GM19463 (cell line): ENCODE results near the gene SMG1.
"Not testable (repeated sequence)": the region's sequence is repeated elsewhere in the genome, so short reads cannot be mapped to it uniquely, and the experiment has no call there.

Experiments
- ATAC-seq: cut with Tn5 transposase; IDR thresholded peaks from one replicate; pipeline ENCODE4 v1.9.1; 2021; ENCODE audit warnings: mild to moderate bottlenecking, moderate library complexity; ENCODE audit not compliant: unreplicated experiment

SMG1 gene

GRCh38 chr16:18936727-18937340 lies 10.6 kb upstream of the SMG1 start:
- ATAC-seq: no peak

DNA sequence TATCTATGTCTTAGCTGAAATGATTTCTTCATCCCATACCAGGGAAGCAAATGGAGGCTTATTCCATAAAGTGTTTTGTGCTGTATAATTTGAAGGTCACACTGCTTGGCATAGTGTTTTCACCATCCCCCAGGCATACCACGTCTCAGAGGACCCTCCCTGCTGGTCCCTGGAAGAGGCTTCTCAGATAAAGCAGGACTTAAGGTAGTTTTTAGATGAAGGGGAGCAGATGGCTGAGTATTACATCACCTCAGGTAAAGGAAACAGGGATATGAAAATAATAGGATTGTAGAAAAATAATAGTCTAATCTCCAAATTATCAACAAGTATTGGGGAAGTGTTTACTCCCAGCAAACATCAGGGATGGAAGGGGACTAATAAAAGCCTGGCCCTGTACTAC lies 7.3 kb upstream of the SMG1 start:
- ATAC-seq: no peak

DNA sequence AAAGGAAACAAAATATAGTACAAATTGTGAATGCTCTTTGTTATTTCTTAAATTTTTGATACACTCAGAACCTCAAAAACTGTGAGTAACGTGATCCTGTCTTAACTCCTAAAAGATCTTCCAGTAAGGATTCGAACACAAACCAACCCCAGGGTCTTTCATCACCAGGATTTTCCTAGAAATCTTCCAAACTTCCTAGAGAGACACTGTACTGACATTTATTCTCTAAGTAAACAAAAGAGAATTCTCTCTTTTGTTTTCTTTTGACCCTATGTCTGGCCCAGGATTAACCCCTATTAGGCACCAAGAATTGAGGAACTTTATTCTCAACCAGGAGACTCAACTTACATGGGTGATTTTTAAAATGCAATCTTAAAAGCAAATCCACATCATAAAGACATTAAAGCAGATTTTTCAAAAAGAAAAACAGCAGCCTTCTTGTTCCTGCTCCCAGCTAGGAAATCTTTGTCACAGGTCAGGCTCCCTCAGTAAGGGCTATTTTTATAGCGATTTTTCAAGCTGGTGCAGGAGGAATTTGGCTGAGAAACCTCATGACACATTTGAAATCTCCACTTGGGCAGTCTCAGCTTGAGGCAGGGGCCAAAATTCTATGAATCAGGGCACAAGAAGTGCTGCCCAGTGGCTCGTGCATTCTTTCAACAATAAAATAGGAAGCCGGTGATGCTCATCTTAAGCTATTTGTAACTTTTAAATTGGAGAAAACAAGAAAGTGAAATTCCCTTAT lies 6.2 kb upstream of the SMG1 start:
- no peak for ATAC-seq

GRCh38 chr16:18931756-18932155 lies 5.5 kb upstream of the SMG1 start:
- no peak for ATAC-seq

DNA sequence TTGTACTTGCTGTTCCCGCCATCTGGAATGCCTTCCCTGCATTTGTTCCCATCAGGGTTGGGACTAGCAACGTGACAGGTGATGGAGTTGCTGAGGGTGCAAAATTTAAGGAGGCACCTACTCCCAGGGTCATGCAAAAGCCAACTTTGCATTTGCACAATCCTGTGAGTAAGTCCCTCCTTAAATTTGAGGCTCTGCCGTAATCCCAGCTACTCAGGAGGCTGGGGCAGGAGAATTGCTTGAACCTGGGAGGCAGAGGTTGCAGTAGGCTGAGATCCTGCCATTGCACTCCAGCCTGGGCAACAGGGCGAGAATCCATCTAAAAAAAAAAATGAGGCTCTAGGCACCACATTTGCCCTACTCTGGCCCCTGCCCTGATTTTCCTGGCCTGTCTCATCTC lies 3.9 kb upstream of the SMG1 start:
- ATAC-seq: not testable (repeated sequence)

DNA sequence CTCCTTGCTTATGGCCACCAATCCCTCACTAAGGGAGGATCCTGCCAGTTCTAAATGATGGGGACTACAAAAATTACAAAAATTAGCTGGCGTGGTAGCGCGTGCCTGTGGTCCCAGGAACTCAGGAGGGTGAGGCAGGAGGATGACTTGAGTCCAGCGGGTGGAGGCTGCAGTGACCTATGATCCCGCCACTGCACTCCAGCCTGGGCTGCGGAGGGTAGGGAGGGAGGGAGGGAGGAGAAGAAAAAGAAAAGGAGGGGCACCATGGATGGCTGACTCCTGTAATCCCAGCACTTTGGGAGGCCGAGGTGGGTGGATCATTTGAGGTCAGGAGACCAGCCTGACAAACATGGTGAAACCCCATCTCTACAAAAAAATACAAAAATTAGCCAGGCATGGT lies 1.9 kb upstream of the SMG1 start:
- ATAC-seq: not testable (repeated sequence)

GRCh38 chr16:18925215-18925985 lies 808 bp downstream of the SMG1 start:
- ATAC-seq: peak; percentile 49

- ATAC-seq: not testable (repeated sequence)
Measured at GRCh38 chr16:18923935-18924334, 2.3 kb downstream of the SMG1 start.

DNA sequence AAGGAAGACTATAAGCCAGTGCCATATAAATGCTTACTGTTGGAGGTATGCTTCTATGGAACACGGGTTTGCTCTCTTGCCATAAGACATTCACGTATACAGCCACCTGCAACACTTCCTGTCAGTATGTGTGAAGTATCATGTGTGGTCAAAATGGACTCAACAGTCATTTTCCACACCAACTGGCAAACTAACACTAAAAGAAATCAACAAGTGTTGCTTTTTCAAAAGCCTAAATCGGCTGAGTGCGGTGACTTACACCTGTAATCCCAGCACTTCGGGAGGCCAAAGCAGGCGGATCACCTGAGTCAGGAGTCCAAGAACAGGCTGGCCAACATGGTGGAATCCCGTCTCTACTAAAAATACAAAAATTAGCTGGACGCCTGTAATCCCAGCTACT lies 3.1 kb downstream of the SMG1 start:
- not testable (repeated sequence) for ATAC-seq

DNA sequence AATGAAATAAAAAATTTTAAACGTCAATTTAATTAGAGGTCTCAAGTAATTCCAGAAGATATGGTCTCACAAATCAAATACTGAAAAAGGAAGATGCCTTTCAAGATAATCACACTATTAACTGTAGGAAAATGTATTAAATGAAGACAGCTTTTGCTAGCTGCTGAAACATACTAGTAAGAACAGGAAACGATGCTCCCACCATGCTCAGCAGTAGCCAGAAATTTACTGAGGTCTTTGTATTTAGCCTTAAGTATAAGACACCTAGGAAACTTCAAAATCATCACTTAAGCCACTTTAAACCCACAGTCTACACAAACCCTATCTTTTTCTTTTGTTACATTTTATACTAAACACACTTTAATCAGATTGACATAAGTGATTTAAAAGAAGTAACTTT lies 16.6 kb downstream of the SMG1 start:
- ATAC-seq: not testable (repeated sequence)

GRCh38 chr16:18908716-18909115 lies 17.5 kb downstream of the SMG1 start:
- ATAC-seq: not testable (repeated sequence)

- not testable (repeated sequence) for ATAC-seq
Measured at GRCh38 chr16:18902778-18903177, 23.4 kb downstream of the SMG1 start.

GRCh38 chr16:18902044-18902443 lies 24.2 kb downstream of the SMG1 start:
- ATAC-seq: not testable (repeated sequence)

GRCh38 chr16:18901194-18901593 lies 25.0 kb downstream of the SMG1 start:
- ATAC-seq: not testable (repeated sequence)

DNA sequence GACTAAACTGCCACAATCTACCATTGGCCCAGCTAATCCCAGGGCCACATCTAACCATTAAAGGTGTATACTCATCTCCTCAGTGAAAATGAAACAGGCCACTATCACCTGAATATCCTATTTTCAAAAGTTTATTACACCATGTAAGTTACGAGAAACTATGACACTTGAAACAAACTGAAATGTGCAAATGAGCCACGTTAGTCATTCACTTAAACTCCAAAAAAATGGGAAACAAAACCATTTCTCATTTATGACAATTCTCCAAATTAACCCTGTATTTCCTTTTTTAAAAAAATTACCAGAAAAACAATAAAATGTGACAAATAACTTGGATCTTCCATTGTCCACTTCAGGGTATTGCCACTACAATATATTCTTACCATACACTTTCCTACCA lies 41.8 kb downstream of the SMG1 start:
- not testable (repeated sequence) for ATAC-seq

DNA sequence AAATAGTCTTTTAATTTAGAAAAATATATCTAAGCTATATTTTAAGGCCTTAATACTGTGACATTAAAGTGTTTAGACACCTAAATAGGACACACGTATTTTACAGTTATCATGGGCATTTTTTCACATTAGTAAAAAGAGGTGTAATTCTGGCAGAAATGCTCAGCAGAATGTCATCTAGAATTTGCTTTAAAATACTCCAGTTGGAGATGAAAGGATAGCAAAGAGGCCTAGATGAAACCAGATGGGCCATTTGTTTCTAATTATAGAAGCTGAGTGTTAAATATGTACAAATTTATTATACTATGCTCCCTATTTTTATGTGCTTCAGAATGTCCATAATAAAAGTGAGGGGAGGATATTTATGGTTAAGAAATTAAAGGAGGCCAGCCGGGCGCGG lies 48.5 kb downstream of the SMG1 start:
- ATAC-seq: not testable (repeated sequence)

- ATAC-seq: not testable (repeated sequence)
Measured at GRCh38 chr16:18877259-18877658, 48.9 kb downstream of the SMG1 start.

DNA sequence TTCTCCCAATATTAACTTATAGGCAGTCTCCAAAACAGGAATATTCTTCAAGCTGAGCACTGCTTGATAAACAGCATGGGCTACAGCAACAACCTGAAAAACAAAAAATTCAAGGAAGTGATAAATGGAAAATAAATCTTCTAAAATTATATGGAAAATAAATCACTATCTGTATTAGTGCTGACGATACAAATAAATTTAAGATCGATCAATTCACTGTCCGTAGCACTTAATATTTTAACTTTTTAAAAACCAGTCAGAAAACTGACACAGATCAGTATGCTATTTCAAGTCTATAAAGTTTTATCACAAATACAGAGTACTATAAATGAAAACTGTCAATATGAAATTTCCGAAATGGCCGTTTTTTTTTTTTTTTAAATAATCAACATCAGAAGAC lies 49.9 kb downstream of the SMG1 start:
- ATAC-seq: not testable (repeated sequence)

DNA sequence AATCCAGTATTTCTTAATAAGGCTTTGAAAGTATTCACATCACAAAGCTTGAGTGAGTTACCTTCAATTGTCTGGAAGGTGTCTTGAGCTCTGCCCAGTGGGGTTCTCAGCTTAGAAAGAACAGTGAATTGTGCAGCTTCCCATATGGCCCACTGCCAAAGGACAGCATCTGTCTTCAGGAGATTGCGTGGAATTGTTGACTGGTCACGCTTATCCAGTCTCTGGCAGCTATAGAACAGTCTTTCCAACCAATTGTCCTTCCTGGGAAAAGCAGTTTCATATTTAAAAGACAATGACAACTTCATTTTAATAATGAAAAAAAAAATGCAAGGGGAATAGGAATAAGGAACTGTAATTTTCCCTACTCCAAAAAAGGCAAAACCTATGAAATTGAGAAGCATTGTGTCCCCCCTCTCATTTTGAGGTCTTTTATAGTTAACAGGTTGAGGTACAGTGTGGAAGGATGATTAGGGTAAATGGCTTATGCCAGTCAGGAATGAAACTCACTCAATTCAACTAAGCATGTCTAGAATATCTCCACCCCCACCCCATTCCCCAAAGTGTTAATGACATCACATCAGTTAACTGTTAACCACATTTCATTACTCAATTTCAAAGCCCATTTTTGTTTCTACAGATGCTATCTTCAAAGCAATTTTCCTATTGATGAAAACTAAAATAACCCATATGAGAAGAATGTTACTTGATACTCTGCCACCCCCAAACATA lies 57.0 kb downstream of the SMG1 start:
- not testable (repeated sequence) for ATAC-seq

- not testable (repeated sequence) for ATAC-seq
Measured at GRCh38 chr16:18866277-18866823, 59.9 kb downstream of the SMG1 start.

GRCh38 chr16:18862891-18863290 lies 63.3 kb downstream of the SMG1 start:
- not testable (repeated sequence) for ATAC-seq
